GM12864 (cell line): ENCODE measurements around the gene TSEN54.

Experiments
- DNase-seq: peaks from one replicate; pipeline ENCODE4 v3.0.0-alpha.2; 2011; ENCODE audit warnings: low read depth
- H3K4me3 ChIP-seq: 2 replicates; pipeline ENCODE4 v1.5.1; 2011; ENCODE audit warnings: mild to moderate bottlenecking, low read depth, low read length, control low read depth
- CTCF ChIP-seq: IDR thresholded peaks from 2 replicates; pipeline ENCODE4 v1.5.1; 2011; ENCODE audit warnings: low read depth, mild to moderate bottlenecking, moderate library complexity, low read length, control low read depth, inconsistent platforms; ENCODE audit errors: missing control alignments

Gene TSEN54

GRCh38 chr17:75504347-75505151 is 11.8 kb upstream of the TSEN54 start:
- peak; percentile 87 for TF ChIP-seq CTCF
- DNase-seq: no peak
- no peak overlapping the region for H3K4me3 ChIP-seq

- no peak for DNase-seq
- no peak for TF ChIP-seq CTCF
- no peak overlapping the region for H3K4me3 ChIP-seq
Measured at GRCh38 chr17:75505152-75505409, 11.2 kb upstream of the TSEN54 start.

GRCh38 chr17:75505640-75506039 is 10.7 kb upstream of the TSEN54 start:
- no peak for DNase-seq
- TF ChIP-seq CTCF: no peak
- no peak overlapping the region for H3K4me3 ChIP-seq

DNA sequence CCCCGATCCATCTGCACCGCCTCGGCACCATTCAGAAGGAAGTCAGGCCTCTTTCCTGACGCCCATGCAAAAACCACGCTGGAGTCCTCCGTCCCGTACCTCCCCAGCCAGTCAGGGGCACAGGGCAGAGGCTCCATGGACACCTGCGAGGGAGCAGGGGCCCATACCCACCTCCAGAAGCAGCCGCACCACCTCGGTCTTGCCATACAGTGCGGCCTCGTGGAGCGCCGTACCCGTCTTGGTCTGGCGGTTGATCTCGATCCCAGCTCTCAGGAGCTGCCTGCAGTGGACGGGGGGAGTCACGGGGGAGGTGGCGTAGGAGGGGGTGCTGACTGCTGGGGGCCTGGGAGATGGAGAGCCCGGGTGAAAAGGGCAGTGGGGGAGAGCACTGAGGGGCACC is 10.2 kb upstream of the TSEN54 start:
- H3K4me3 ChIP-seq: no peak overlapping the region
- no peak for DNase-seq
- TF ChIP-seq CTCF: no peak

- H3K4me3 ChIP-seq: no peak overlapping the region
- TF ChIP-seq CTCF: no peak
- no peak for DNase-seq
Measured at GRCh38 chr17:75506888-75507287, 9.4 kb upstream of the TSEN54 start.

GRCh38 chr17:75507733-75508719 is 8.3 kb upstream of the TSEN54 start:
- H3K4me3 ChIP-seq: no peak overlapping the region
- no peak for TF ChIP-seq CTCF
- DNase-seq: no peak
